ENCODE data around the gene FAM163A.

DNA sequence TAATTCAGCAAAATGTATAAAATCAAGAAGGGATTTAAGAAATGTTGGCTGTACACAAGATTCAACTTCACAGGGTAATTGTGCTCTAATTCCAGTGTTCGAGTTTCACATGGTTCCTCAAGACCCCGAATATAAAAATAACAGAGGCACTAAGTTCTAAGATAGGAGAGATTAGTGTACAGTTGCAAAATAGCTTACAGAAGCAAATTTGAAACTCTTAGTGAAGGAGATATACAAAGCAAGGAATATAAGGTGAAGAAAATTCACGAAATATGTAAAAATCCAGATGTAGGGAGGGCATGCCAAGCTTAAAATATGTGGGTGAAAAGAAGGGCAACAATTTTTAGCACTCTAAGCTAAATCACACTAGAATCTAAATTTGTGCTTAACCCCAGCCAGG is 105.1 kb downstream of the FAM163A start:
- TF ChIP-seq, protein P1, sequence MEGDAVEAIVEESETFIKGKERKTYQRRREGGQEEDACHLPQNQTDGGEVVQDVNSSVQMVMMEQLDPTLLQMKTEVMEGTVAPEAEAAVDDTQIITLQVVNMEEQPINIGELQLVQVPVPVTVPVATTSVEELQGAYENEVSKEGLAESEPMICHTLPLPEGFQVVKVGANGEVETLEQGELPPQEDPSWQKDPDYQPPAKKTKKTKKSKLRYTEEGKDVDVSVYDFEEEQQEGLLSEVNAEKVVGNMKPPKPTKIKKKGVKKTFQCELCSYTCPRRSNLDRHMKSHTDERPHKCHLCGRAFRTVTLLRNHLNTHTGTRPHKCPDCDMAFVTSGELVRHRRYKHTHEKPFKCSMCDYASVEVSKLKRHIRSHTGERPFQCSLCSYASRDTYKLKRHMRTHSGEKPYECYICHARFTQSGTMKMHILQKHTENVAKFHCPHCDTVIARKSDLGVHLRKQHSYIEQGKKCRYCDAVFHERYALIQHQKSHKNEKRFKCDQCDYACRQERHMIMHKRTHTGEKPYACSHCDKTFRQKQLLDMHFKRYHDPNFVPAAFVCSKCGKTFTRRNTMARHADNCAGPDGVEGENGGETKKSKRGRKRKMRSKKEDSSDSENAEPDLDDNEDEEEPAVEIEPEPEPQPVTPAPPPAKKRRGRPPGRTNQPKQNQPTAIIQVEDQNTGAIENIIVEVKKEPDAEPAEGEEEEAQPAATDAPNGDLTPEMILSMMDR (IDR thresholded peaks at IDR 0.05) = no peak
- TF ChIP-seq POLR2A (IDR thresholded peaks at IDR 0.05) (no peak), EP300 (IDR thresholded peaks at IDR 0.05) (no peak)

All from tibial nerve (tissue), 4 donors.